ENCODE data around the gene RAPGEF4.
"Not testable (repeated sequence)": the region's sequence is repeated elsewhere in the genome, so short reads cannot be mapped to it uniquely, and the experiment has no call there.

DNA sequence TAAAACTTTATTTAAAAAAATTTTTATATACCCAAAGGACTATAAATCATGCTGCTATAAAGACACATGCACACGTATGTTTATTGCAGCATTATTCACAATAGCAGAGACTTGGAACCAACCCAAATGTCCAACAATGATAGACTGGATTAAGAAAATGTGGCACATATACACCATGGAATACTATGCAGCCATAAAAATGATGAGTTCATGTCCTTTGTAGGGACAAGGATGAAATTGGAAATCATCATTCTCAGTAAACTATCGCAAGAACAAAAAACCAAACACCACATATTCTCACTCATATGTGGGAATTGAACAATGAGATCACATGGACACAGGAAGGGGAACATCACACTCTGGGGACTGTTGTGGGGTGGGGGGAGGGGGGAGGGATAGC is 358.0 kb downstream of the RAPGEF4 start:
- TF ChIP-seq, protein P1, sequence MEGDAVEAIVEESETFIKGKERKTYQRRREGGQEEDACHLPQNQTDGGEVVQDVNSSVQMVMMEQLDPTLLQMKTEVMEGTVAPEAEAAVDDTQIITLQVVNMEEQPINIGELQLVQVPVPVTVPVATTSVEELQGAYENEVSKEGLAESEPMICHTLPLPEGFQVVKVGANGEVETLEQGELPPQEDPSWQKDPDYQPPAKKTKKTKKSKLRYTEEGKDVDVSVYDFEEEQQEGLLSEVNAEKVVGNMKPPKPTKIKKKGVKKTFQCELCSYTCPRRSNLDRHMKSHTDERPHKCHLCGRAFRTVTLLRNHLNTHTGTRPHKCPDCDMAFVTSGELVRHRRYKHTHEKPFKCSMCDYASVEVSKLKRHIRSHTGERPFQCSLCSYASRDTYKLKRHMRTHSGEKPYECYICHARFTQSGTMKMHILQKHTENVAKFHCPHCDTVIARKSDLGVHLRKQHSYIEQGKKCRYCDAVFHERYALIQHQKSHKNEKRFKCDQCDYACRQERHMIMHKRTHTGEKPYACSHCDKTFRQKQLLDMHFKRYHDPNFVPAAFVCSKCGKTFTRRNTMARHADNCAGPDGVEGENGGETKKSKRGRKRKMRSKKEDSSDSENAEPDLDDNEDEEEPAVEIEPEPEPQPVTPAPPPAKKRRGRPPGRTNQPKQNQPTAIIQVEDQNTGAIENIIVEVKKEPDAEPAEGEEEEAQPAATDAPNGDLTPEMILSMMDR (IDR thresholded peaks at IDR 0.05; ENCODE audit: low read depth, low read length, poor library complexity, severe bottlenecking), result not testable (repeated sequence)
- TF ChIP-seq EZH2phosphoT487 (IDR thresholded peaks at IDR 0.05; ENCODE audit: borderline replicate concordance, low read length), result not testable (repeated sequence)
